ENCODE data around the gene ASTN1.

ASTN1 gene

GRCh38 chr1:177164380-177165068 is at the start of gene ASTN1:
Gene ASTN1, minus strand, starts transcription at chr1:177164712. Its CDS starts 36 bp downstream, at chr1:177164676.
- H3K4me3 ChIP-seq (ENCODE audit: control insufficient read depth, low read depth, low read length): peak within 1 kb of the TSS; percentile 41
- DNase-seq (ENCODE audit: low read depth): no peak
- no peak for TF ChIP-seq CTCF (conservative IDR thresholded peaks at IDR 0.05; ENCODE audit: control insufficient read depth, insufficient read depth, low read depth, low read length)

- TF ChIP-seq CTCF (conservative IDR thresholded peaks at IDR 0.05; ENCODE audit: control insufficient read depth, insufficient read depth, low read depth, low read length): no peak
- DNase-seq (ENCODE audit: low read depth): peak; percentile 45
- H3K4me3 ChIP-seq (ENCODE audit: control insufficient read depth, low read depth, low read length): no peak overlapping the region
Observed at GRCh38 chr1:177211231-177211630, 46.7 kb upstream of the ASTN1 start.

GRCh38 chr1:177210071-177210470 is 45.6 kb upstream of the ASTN1 start:
- no peak for TF ChIP-seq CTCF (conservative IDR thresholded peaks at IDR 0.05; ENCODE audit: control insufficient read depth, insufficient read depth, low read depth, low read length)
- no peak for DNase-seq (ENCODE audit: low read depth)
- H3K4me3 ChIP-seq (ENCODE audit: control insufficient read depth, low read depth, low read length): no peak overlapping the region

- DNase-seq (ENCODE audit: low read depth): peak; percentile 100
- no peak for TF ChIP-seq CTCF (conservative IDR thresholded peaks at IDR 0.05; ENCODE audit: control insufficient read depth, insufficient read depth, low read depth, low read length)
Observed at GRCh38 chr1:177209357-177209756, 44.8 kb upstream of the ASTN1 start.

GRCh38 chr1:177208920-177209319 is 44.4 kb upstream of the ASTN1 start:
- TF ChIP-seq CTCF (conservative IDR thresholded peaks at IDR 0.05; ENCODE audit: control insufficient read depth, insufficient read depth, low read depth, low read length): no peak
- DNase-seq (ENCODE audit: low read depth): no peak

More at GRCh38 chr1:177209357-177209756, 44.8 kb upstream of the ASTN1 start:
- no peak overlapping the region for H3K4me3 ChIP-seq (ENCODE audit: control insufficient read depth, low read depth, low read length)

GRCh38 chr1:177206831-177207355 is 42.4 kb upstream of the ASTN1 start:
- H3K4me3 ChIP-seq (ENCODE audit: control insufficient read depth, low read depth, low read length): no peak overlapping the region
- no peak for DNase-seq (ENCODE audit: low read depth)
- no peak for TF ChIP-seq CTCF (conservative IDR thresholded peaks at IDR 0.05; ENCODE audit: control insufficient read depth, insufficient read depth, low read depth, low read length)

More at GRCh38 chr1:177208920-177209319, 44.4 kb upstream of the ASTN1 start:
- no peak overlapping the region for H3K4me3 ChIP-seq (ENCODE audit: control insufficient read depth, low read depth, low read length)

Measured in fibroblast of mammary gland (primary cell).